HepG2 (cell line): ENCODE data around the gene HHEX. TPM values are rescaled to one million over a fixed set of nuclear protein-coding genes. Genes with fewer than 3 reads are reported as not detected.

ENCODE experiments used
- MAFF ChIP-seq: IDR thresholded peaks from 2 replicates; pipeline ENCODE4 v1.6.1; 2011; ENCODE audit warnings: low read depth, low read length, improper control_type of control experiment
- MED13 ChIP-seq: sonication (generic); formaldehyde crosslinking; IDR thresholded peaks from 2 replicates; pipeline ENCODE4 v1.5.0; 2020; ENCODE audit warnings: missing genetic modification reagents
- MEIS1 ChIP-seq: sonication (generic); formaldehyde crosslinking; IDR thresholded peaks from 2 replicates; pipeline ENCODE4 v1.9.0; 2021; ENCODE audit warnings: mild to moderate bottlenecking, missing genetic modification reagents, moderate library complexity, borderline replicate concordance
- MIER3 ChIP-seq: IDR thresholded peaks from 2 replicates; pipeline ENCODE4 v1.6.1; 2016; ENCODE audit warnings: missing compliant biosample characterization, borderline replicate concordance
- SMAD1 ChIP-seq: sonication (generic); formaldehyde crosslinking; IDR thresholded peaks from 2 replicates; pipeline ENCODE4 v1.4.0; 2020; ENCODE audit warnings: missing genetic modification reagents, low read depth, mild to moderate bottlenecking, borderline replicate concordance
- SMC3 ChIP-seq: IDR thresholded peaks from 2 replicates; pipeline ENCODE4 v1.6.1; 2011; ENCODE audit warnings: low read length, improper control_type of control experiment
- SYNCRIP ChIP-seq: fragments of 200-400 bp; formaldehyde crosslinking; IDR thresholded peaks from 2 replicates; pipeline ENCODE4 v1.6.1; 2018; ENCODE audit warnings: mild to moderate bottlenecking, low read depth, low read length; ENCODE audit not compliant: insufficient read depth
- ZNF253 ChIP-seq: sonication (generic); formaldehyde crosslinking; IDR thresholded peaks from 2 replicates; pipeline ENCODE4 v1.8.0; 2022; ENCODE audit warnings: mild to moderate bottlenecking, missing genetic modification reagents, borderline replicate concordance
- ZNF652 ChIP-seq: IDR thresholded peaks from 2 replicates; pipeline ENCODE4 v1.6.1; 2016; ENCODE audit warnings: low read depth, borderline replicate concordance
- ZNF737 ChIP-seq: sonication (generic); formaldehyde crosslinking; IDR thresholded peaks from 2 replicates; pipeline ENCODE4 v1.5.0; 2020; ENCODE audit warnings: missing genetic modification reagents, mild to moderate bottlenecking, borderline replicate concordance
- polyA plus RNA-seq, 8 experiments: library from polyadenylated mRNA; depleted of rRNA in 3 of 8; stranded (reverse) in 7 of 8; unstranded in 1 of 8; fragments of >200 nt; fragmentation: Illumina TruSeq in 4 of 8; extraction: Trizol in 4 of 8; gene quantifications; 2 replicates each; pipeline versions ENCODE4 v1.2.1 to v1.2.3, GENCODE V29; 2011 to 2016; ENCODE audit warnings: low read depth in 4 of 8, missing spikeins in 1 of 8, mixed read lengths in 1 of 8; ENCODE audit not compliant: insufficient read depth in 1 of 8
- total RNA-seq, 5 experiments: library from RNA; depleted of rRNA; stranded (reverse); fragments of >200 nt; fragmentation: Illumina TruSeq; extraction: Trizol; gene quantifications; 2 replicates each; pipeline ENCODE4 v1.2.3, GENCODE V29; 2016; ENCODE audit warnings: low read depth in 1 of 5
- TF ChIP-seq, protein P1 (sequence below): sonication (generic); formaldehyde crosslinking; IDR thresholded peaks from 2 replicates; pipeline ENCODE4 v1.5.1; 2020; ENCODE audit warnings: missing genetic modification reagents, mild to moderate bottlenecking, borderline replicate concordance
- TF ChIP-seq, protein P2 (sequence below): sonication (generic); formaldehyde crosslinking; IDR thresholded peaks from 2 replicates; pipeline ENCODE4 v1.5.1; 2020; ENCODE audit warnings: missing genetic modification reagents, mild to moderate bottlenecking, borderline replicate concordance
- TF ChIP-seq, protein P3 (sequence below): IDR thresholded peaks from 2 replicates; pipeline ENCODE4 v1.6.1; 2012; ENCODE audit warnings: inconsistent platforms
- TF ChIP-seq, protein P4 (sequence below): sonication (generic); formaldehyde crosslinking; IDR thresholded peaks from 2 replicates; pipeline ENCODE4 v1.5.1; 2020; ENCODE audit warnings: mild to moderate bottlenecking, missing genetic modification reagents
- TF ChIP-seq, protein P5 (sequence below): conservative IDR thresholded peaks from 2 replicates; pipeline ENCODE4 v1.6.1; 2018; ENCODE audit warnings: missing genetic modification reagents
- TF ChIP-seq, protein P6 (sequence below): sonication (generic); formaldehyde crosslinking; IDR thresholded peaks from 2 replicates; pipeline ENCODE4 v1.4.0; 2020; ENCODE audit warnings: mild to moderate bottlenecking, missing genetic modification reagents

Gene HHEX
- total and polyA plus RNA-seq, 2 of the 13 experiments (the other 11 are each of a cell fraction or from before 2014, with no cell fraction given): 44.5 to 48.7 TPM

DNA sequence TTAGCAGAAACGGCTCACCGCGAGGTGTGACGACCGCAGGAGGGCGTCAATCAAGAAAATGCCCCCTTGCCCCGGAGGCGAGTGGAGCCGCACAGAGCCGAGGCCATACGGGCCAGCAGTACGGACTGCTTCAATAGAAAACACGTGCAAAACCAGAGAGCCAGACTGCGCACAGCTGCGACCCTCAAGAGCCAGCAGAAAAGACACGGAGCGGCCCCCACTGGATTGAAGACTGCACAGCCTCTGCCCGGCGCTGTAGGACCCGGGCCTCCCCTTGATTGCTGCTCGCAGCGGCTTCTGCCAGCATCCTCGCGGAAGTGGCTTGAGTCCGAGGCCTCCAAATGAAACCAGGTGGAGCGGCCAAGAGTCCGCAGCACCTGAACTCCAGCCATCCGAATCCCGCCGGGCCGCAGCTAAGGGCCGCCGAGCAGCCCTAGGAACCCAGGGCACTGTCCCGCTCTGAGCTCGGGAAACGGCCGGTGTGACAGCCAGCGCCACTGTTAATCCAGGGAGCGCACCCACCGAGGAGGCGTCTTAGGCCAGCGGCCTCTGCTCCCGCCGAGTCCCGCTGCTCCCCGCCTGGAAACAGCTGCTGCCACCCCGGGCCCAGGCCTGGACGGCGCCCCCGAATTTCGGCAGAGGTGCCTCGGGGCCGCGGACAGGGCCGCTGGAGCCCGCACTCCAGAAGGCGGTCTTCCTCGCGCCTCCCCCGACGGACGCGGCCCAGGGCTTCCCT, 660 bp upstream of the HHEX start (continued):
- TF ChIP-seq ZNF737 (CRISPR knock-in tag) (no peak), MIER3 (no peak), ZNF652 (no peak), SYNCRIP (no peak), SMC3 (no peak), ZNF253 (CRISPR knock-in tag) (no peak), MED13 (CRISPR knock-in tag) (no peak), MEIS1 (CRISPR knock-in tag) (no peak; the same call in 1 of the 2 replicates), SMAD1 (CRISPR knock-in tag) (no peak), MAFF (no peak)
- TF ChIP-seq, protein P1, sequence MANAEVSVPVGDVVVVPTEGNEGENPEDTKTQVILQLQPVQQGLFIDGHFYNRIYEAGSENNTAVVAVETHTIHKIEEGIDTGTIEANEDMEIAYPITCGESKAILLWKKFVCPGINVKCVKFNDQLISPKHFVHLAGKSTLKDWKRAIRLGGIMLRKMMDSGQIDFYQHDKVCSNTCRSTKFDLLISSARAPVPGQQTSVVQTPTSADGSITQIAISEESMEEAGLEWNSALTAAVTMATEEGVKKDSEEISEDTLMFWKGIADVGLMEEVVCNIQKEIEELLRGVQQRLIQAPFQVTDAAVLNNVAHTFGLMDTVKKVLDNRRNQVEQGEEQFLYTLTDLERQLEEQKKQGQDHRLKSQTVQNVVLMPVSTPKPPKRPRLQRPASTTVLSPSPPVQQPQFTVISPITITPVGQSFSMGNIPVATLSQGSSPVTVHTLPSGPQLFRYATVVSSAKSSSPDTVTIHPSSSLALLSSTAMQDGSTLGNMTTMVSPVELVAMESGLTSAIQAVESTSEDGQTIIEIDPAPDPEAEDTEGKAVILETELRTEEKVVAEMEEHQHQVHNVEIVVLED: peak; percentile 31; the same call in 1 of the 2 replicates
- TF ChIP-seq, protein P2, sequence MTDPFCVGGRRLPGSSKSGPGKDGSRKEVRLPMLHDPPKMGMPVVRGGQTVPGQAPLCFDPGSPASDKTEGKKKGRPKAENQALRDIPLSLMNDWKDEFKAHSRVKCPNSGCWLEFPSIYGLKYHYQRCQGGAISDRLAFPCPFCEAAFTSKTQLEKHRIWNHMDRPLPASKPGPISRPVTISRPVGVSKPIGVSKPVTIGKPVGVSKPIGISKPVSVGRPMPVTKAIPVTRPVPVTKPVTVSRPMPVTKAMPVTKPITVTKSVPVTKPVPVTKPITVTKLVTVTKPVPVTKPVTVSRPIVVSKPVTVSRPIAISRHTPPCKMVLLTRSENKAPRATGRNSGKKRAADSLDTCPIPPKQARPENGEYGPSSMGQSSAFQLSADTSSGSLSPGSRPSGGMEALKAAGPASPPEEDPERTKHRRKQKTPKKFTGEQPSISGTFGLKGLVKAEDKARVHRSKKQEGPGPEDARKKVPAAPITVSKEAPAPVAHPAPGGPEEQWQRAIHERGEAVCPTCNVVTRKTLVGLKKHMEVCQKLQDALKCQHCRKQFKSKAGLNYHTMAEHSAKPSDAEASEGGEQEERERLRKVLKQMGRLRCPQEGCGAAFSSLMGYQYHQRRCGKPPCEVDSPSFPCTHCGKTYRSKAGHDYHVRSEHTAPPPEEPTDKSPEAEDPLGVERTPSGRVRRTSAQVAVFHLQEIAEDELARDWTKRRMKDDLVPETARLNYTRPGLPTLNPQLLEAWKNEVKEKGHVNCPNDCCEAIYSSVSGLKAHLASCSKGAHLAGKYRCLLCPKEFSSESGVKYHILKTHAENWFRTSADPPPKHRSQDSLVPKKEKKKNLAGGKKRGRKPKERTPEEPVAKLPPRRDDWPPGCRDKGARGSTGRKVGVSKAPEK (CRISPR knock-in tag): peak; percentile 42; the same call in 1 of the 2 replicates
- TF ChIP-seq, protein P3, sequence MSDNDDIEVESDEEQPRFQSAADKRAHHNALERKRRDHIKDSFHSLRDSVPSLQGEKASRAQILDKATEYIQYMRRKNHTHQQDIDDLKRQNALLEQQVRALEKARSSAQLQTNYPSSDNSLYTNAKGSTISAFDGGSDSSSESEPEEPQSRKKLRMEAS: peak; percentile 88
- TF ChIP-seq, protein P4, sequence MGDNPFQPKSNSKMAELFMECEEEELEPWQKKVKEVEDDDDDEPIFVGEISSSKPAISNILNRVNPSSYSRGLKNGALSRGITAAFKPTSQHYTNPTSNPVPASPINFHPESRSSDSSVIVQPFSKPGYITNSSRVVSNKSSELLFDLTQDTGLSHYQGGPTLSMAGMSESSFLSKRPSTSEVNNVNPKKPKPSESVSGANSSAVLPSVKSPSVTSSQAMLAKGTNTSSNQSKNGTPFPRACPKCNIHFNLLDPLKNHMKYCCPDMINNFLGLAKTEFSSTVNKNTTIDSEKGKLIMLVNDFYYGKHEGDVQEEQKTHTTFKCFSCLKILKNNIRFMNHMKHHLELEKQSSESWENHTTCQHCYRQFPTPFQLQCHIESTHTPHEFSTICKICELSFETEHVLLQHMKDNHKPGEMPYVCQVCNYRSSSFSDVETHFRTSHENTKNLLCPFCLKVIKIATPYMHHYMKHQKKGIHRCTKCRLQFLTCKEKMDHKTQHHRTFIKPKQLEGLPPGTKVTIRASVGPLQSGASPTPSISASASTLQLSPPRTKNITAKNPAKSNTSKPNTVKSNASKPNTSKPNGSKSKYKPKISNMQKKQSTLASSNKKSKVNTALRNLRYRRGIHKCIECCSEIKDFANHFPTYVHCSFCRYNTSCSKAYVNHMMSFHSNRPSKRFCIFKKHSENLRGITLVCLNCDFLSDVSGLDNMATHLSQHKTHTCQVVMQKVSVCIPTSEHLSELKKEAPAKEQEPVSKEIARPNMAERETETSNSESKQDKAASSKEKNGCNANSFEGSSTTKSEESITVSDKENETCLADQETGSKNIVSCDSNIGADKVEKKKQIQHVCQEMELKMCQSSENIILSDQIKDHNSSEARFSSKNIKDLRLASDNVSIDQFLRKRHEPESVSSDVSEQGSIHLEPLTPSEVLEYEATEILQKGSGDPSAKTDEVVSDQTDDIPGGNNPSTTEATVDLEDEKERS (CRISPR knock-in tag): 0 out of 2 replicates have a peak, but pooled peaks have one; percentile 24
- TF ChIP-seq, protein P5, sequence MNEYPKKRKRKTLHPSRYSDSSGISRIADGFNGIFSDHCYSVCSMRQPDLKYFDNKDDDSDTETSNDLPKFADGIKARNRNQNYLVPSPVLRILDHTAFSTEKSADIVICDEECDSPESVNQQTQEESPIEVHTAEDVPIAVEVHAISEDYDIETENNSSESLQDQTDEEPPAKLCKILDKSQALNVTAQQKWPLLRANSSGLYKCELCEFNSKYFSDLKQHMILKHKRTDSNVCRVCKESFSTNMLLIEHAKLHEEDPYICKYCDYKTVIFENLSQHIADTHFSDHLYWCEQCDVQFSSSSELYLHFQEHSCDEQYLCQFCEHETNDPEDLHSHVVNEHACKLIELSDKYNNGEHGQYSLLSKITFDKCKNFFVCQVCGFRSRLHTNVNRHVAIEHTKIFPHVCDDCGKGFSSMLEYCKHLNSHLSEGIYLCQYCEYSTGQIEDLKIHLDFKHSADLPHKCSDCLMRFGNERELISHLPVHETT (CRISPR knock-in tag): no peak
- TF ChIP-seq, protein P6, sequence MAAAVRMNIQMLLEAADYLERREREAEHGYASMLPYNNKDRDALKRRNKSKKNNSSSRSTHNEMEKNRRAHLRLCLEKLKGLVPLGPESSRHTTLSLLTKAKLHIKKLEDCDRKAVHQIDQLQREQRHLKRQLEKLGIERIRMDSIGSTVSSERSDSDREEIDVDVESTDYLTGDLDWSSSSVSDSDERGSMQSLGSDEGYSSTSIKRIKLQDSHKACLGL (CRISPR knock-in tag): peak; percentile 77; the same call in 1 of the 2 replicates
